Adrenal gland (tissue), 12 donors: ENCODE results near the gene TLX1. TPM values are rescaled to one million over a fixed set of nuclear protein-coding genes. Genes with fewer than 3 reads are reported as not detected.

ENCODE experiments used
- DNase-seq, 7 donors: peaks; one replicate each; pipeline ENCODE4 v3.0.0-alpha.2; 2019 to 2020
- H3K27ac ChIP-seq, 5 donors: fragments of 200-600 bp; sonication (generic) in 4 of 5; 1 replicate in 3 of 5; 2 replicates in 2 of 5; pipeline versions ENCODE4 v1.5.1 to v1.8.0; 2016 to 2020; ENCODE audit warnings: mild to moderate bottlenecking in 1 of 5
- H3K27me3 ChIP-seq: fragments of 200-600 bp; 2 replicates; pipeline ENCODE4 v1.8.0; 2021
- H3K36me3 ChIP-seq, 2 donors: fragments of 200-600 bp; replicated peaks in 1 of 2; 1 replicate in 1 of 2; 2 replicates in 1 of 2; pipeline versions ENCODE4 v1.5.1 to v1.8.0; 2018 to 2022
- H3K4me1 ChIP-seq, 2 donors: fragments of 200-600 bp; replicated peaks in 1 of 2; 1 replicate in 1 of 2; 2 replicates in 1 of 2; pipeline versions ENCODE4 v1.5.1 to v1.8.0; 2018 to 2021
- H3K4me3 ChIP-seq, 4 donors: fragments of 200-600 bp; sonication (generic) in 3 of 4; one replicate each; pipeline ENCODE4 v1.5.1; 2016 to 2018
- H3K9me3 ChIP-seq, 3 donors: fragments of 200-600 bp; sonication (generic) in 1 of 3; replicated peaks in 1 of 3; 1 replicate in 2 of 3; 2 replicates in 1 of 3; pipeline versions ENCODE4 v1.5.1 to v1.8.0; 2016 to 2021
- POLR2A ChIP-seq, 2 donors: fragments of 450-650 bp; IDR thresholded peaks; one replicate each; pipeline ENCODE4 v1.6.1; 2017; ENCODE audit warnings: antibody characterized with exemption in 2 of 2, mild to moderate bottlenecking in 2 of 2, moderate library complexity in 1 of 2
- WGBS, 4 donors: extraction: QIAGEN DNeasy Blood & Tissue Kit in 2 of 4; methylation state at CpG; one replicate each; pipeline versions ENCODE4 v1.1.5 to v1.1.7; 2013 to 2017; 5-methylcytosine and 5-hydroxymethylcytosine counted together
- intact Hi-C, 2 donors: fragments of 100-400 bp; cut with DNase I; formaldehyde crosslinking; loops; one replicate each; pipeline versions ENCODE4 v1.14.1 to v1.15.0; 2022 to 2023
- polyA plus RNA-seq, 3 donors: library from polyadenylated mRNA; stranded (reverse); fragments of 200-250 nt in 2 of 3; fragments of 350-450 nt in 1 of 3; fragmentation: Illumina TruSeq in 1 of 3; extraction: RNeasy Lipid Tissue Mini Kit (QIAGEN cat#74804) in 1 of 3; gene quantifications; one replicate each; pipeline ENCODE4 v1.2.3, GENCODE V29; 2013 to 2014
- total RNA-seq, 9 donors: library from RNA; depleted of rRNA in 4 of 9; stranded (reverse); fragments of >200 nt in 4 of 9; fragments of 120-200 nt in 1 of 9; fragmentation: NEBNext Ultra II Directional in 1 of 9; extraction: Animal tissue kit (Norgen Biotek cat#: 25700) in 1 of 9; gene quantifications; one replicate each; pipeline versions ENCODE4 v1.1.0 to v1.2.4, GENCODE V29; 2013 to 2023
- TF ChIP-seq, protein P1 (sequence below), 6 experiments: fragments of 450-650 bp in 4 of 6; fragments of 200-600 bp in 2 of 6; sonication (generic) in 1 of 6; IDR thresholded peaks; 1 replicate in 5 of 6; 2 replicates in 1 of 6; pipeline versions ENCODE4 v1.5.1 to v1.8.0; 2016 to 2021; ENCODE audit warnings: antibody characterized with exemption in 6 of 6, mild to moderate bottlenecking in 2 of 6, moderate library complexity in 1 of 6
- donor health status: healthy with polysubstance abuse.
- donor health status: Bipolar disorder and iron deficiency.
- donor health status: DM: yes; HTN: yes; CAD: no.
- donor health status: DM: no; HTN: no; CAD: no.
- donor health status: DM: no; HTN: no; CAD: no.
- donor health status: DM: yes; HTN: yes; CAD: no.

TLX1 gene
- total and polyA plus RNA-seq, 12 donors, result not detected

DNA sequence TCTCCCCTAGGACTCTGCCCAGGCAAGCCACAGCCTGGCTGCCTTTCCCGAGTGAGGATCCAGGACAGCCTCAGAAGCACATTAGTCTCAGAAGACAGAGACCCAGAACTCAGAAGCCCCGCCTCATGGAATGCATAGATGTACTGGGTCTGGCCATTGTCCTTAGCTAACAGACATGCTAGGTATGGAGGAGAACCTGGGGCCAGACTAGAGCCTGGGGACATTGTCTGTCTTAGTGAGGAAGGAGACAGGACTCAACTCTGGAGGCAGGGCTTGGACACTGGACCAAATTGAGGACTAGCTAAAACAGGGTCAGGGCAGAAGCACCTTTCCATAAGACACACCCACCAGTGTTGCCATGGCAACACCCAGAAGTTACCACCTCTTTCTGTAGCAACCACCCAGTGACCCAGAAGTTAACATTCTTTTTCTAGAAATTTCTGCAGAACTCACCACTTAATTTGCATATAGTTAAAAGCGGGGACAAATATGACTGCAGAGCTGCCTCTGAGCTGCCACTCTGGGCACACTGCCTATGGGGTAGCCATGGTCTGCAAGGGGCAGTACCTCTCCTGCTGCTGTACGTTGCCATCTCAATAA lies 27.5 kb downstream of the TLX1 start:
- WGBS, 4 donors, result 42 to 62% (median 56%) methylated on average over 3 to 4 of the region's 4 CpGs
- Histone ChIP-seq H3K27ac (no peak overlapping the region), H3K27me3 (peaks cover 21% of the 10 kb centered on the region), H3K36me3 (no peaks in the 10 kb centered on the region), H3K4me3 (no peak overlapping the region), H3K4me1 (peaks cover 0 to 4% of the 10 kb centered on the region in 2 donors), H3K9me3 (no peaks in the 10 kb centered on the region)
- no peak for TF ChIP-seq POLR2A (IDR thresholded peaks at IDR 0.05)
- TF ChIP-seq, protein P1, sequence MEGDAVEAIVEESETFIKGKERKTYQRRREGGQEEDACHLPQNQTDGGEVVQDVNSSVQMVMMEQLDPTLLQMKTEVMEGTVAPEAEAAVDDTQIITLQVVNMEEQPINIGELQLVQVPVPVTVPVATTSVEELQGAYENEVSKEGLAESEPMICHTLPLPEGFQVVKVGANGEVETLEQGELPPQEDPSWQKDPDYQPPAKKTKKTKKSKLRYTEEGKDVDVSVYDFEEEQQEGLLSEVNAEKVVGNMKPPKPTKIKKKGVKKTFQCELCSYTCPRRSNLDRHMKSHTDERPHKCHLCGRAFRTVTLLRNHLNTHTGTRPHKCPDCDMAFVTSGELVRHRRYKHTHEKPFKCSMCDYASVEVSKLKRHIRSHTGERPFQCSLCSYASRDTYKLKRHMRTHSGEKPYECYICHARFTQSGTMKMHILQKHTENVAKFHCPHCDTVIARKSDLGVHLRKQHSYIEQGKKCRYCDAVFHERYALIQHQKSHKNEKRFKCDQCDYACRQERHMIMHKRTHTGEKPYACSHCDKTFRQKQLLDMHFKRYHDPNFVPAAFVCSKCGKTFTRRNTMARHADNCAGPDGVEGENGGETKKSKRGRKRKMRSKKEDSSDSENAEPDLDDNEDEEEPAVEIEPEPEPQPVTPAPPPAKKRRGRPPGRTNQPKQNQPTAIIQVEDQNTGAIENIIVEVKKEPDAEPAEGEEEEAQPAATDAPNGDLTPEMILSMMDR (IDR thresholded peaks at IDR 0.05), result no peak
- no peak for DNase-seq
- intact Hi-C loops, result no loop called here

DNA sequence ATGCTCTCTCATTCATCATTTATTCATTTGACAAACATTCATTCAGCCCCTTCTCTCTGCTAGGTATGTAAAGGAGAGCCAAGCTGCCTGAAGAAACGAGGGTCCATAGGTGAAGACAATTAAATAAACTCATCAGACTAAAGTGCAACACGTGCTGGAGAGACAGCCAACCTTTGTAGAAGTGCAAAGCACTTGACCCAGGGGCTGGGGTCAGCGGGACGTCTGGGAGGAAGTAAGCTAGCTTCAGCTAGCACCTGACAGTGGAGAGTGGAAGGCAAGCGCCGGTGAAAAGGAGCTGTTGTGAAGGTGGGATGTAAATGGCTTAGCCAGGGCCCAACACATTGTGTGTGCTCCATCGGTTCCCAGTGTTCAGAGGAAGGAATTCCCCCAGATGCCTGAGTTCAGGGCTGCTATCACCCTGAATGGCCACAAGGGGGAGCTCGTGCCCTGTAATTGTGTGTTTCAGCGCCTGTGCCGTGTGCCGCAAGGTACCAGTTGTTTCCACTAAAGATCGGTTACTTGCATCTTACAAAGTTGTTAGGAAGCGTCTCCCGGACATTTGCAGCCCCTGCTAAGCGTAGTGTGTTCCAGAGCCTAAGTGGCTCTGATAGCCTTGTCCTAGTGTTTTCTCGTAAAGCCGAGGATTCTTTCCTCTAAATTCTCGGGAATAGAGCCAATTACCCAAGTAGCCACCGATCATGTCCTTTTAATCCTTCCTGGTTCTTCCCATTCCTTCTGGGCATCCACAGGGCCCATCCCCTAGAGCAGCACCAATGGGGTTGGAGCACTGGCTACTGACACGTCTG lies 30.6 kb downstream of the TLX1 start:
- Histone ChIP-seq H3K9me3 (no peaks in the 10 kb centered on the region), H3K4me1 (peaks cover 0 to 4% of the 10 kb centered on the region in 2 donors), H3K4me3 (peak overlapping the region in 1 of 4 donors; percentile 42), H3K36me3 (no peaks in the 10 kb centered on the region), H3K27me3 (peaks cover 21% of the 10 kb centered on the region), H3K27ac (no peak overlapping the region)
- intact Hi-C loops, result loop anchor here in 1 of 2 donors (10.0 kb wide), 1 partner anchor 403 kb away; no protein-coding TSS in a partner anchor
- DNase-seq, result peak; percentile 60 to 82 (median 73)
- TF ChIP-seq, protein P1 (IDR thresholded peaks at IDR 0.05), result peak; percentile 87 to 98 (median 91)
- no peak for TF ChIP-seq POLR2A (IDR thresholded peaks at IDR 0.05)
- WGBS, 4 donors, result 3 to 6% (median 4%) methylated on average over 14 to 20 of the region's 20 CpGs

- H3K4me1 ChIP-seq, result peaks cover 0 to 4% of the 10 kb centered on the region in 2 donors
- H3K4me3 ChIP-seq, result no peak overlapping the region
- H3K36me3 ChIP-seq, result no peaks in the 10 kb centered on the region
- intact Hi-C loops, result loop anchor here in 1 of 2 donors (10.0 kb wide), 1 partner anchor 402 kb away; no protein-coding TSS in a partner anchor
- no peak for DNase-seq
- no peak for TF ChIP-seq POLR2A (IDR thresholded peaks at IDR 0.05)
- TF ChIP-seq, protein P1 (IDR thresholded peaks at IDR 0.05), result no peak
- peaks cover 21% of the 10 kb centered on the region for H3K27me3 ChIP-seq
- H3K9me3 ChIP-seq, result no peaks in the 10 kb centered on the region
- no peak overlapping the region for H3K27ac ChIP-seq
- 26 to 36% (median 32%) methylated on average over 2 to 3 of the region's 3 CpGs for WGBS, 4 donors
These were observed 31.6 kb downstream of the TLX1 start for GRCh38 chr10:101162677-101163076.

GRCh38 chr10:101164020-101164419 lies 32.9 kb downstream of the TLX1 start:
- Histone ChIP-seq H3K4me3 (no peak overlapping the region), H3K27ac (no peak overlapping the region), H3K36me3 (no peaks in the 10 kb centered on the region), H3K27me3 (peaks cover 21% of the 10 kb centered on the region), H3K4me1 (peaks cover 0 to 4% of the 10 kb centered on the region in 2 donors), H3K9me3 (no peaks in the 10 kb centered on the region)
- intact Hi-C loops, result loop anchor here in 1 of 2 donors (10.0 kb wide), 1 partner anchor 401 kb away; no protein-coding TSS in a partner anchor
- WGBS, 4 donors, result 39 to 48% (median 44%) methylated on average over 4 of the region's 4 CpGs
- TF ChIP-seq POLR2A (IDR thresholded peaks at IDR 0.05), result no peak
- TF ChIP-seq, protein P1 (IDR thresholded peaks at IDR 0.05), result no peak
- DNase-seq, result no peak
